HepG2 (cell line): ENCODE data around the gene HDAC5. TPM values are rescaled to one million over a fixed set of nuclear protein-coding genes. Genes with fewer than 3 reads are reported as not detected.

Experiments
- ATF7 ChIP-seq, 2 experiments: fragments of 450-650 bp in 1 of 2; sonication (generic) in 1 of 2; formaldehyde crosslinking in 1 of 2; IDR thresholded peaks; 2 replicates each; pipeline versions ENCODE4 v1.4.0 to v1.6.1; 2016 to 2020; ENCODE audit warnings: antibody characterized with exemption in 1 of 2, mild to moderate bottlenecking in 1 of 2, missing genetic modification reagents in 1 of 2
- E2F1 ChIP-seq: sonication (generic); formaldehyde crosslinking; IDR thresholded peaks from 2 replicates; pipeline ENCODE4 v1.5.0; 2020; ENCODE audit warnings: missing genetic modification reagents
- FOXJ3 ChIP-seq: sonication (generic); formaldehyde crosslinking; IDR thresholded peaks from 2 replicates; pipeline ENCODE4 v1.4.0; 2020; ENCODE audit warnings: missing genetic modification reagents, mild to moderate bottlenecking, borderline replicate concordance
- HNRNPUL1 ChIP-seq: fragments of 200-400 bp; formaldehyde crosslinking; IDR thresholded peaks from 2 replicates; pipeline ENCODE4 v1.6.1; 2017; ENCODE audit warnings: low read depth, mild to moderate bottlenecking, low read length, moderate library complexity
- MED8 ChIP-seq: sonication (generic); formaldehyde crosslinking; IDR thresholded peaks from 2 replicates; pipeline ENCODE4 v1.8.1; 2023; ENCODE audit warnings: mild to moderate bottlenecking, missing genetic modification reagents; ENCODE audit not compliant: insufficient replicate concordance
- MIER3 ChIP-seq: IDR thresholded peaks from 2 replicates; pipeline ENCODE4 v1.6.1; 2016; ENCODE audit warnings: missing compliant biosample characterization, borderline replicate concordance
- PRDM15 ChIP-seq: sonication (generic); formaldehyde crosslinking; IDR thresholded peaks from 2 replicates; pipeline ENCODE4 v1.4.0; 2020; ENCODE audit warnings: missing genetic modification reagents
- SMAD3 ChIP-seq: sonication (generic); formaldehyde crosslinking; IDR thresholded peaks from 2 replicates; pipeline ENCODE4 v1.4.0; 2020; ENCODE audit warnings: missing genetic modification reagents
- TRIM24 ChIP-seq: sonication (generic); formaldehyde crosslinking; IDR thresholded peaks from 2 replicates; pipeline ENCODE4 v1.8.0; 2022; ENCODE audit warnings: mild to moderate bottlenecking, missing genetic modification reagents
- ZEB1 ChIP-seq: IDR thresholded peaks from 2 replicates; pipeline ENCODE4 v1.6.1; 2012; ENCODE audit warnings: mild to moderate bottlenecking, low read depth, inconsistent platforms; ENCODE audit not compliant: insufficient replicate concordance
- ZNF17 ChIP-seq: sonication (generic); formaldehyde crosslinking; IDR thresholded peaks from 2 replicates; pipeline ENCODE4 v1.5.0; 2020; ENCODE audit warnings: mild to moderate bottlenecking, missing genetic modification reagents
- ZNF207 ChIP-seq: fragments of 450-650 bp; IDR thresholded peaks from 2 replicates; pipeline ENCODE4 v1.6.1; 2016; ENCODE audit warnings: antibody characterized with exemption, borderline replicate concordance
- polyA plus RNA-seq, 8 experiments: library from polyadenylated mRNA; depleted of rRNA in 3 of 8; stranded (reverse) in 7 of 8; unstranded in 1 of 8; fragments of >200 nt; fragmentation: Illumina TruSeq in 4 of 8; extraction: Trizol in 4 of 8; gene quantifications; 2 replicates each; pipeline versions ENCODE4 v1.2.1 to v1.2.3, GENCODE V29; 2011 to 2016; ENCODE audit warnings: low read depth in 4 of 8, missing spikeins in 1 of 8, mixed read lengths in 1 of 8; ENCODE audit not compliant: insufficient read depth in 1 of 8
- total RNA-seq, 5 experiments: library from RNA; depleted of rRNA; stranded (reverse); fragments of >200 nt; fragmentation: Illumina TruSeq; extraction: Trizol; gene quantifications; 2 replicates each; pipeline ENCODE4 v1.2.3, GENCODE V29; 2016; ENCODE audit warnings: low read depth in 1 of 5
- TF ChIP-seq, protein P1 (sequence below): sonication (generic); formaldehyde crosslinking; IDR thresholded peaks from 2 replicates; pipeline ENCODE4 v1.4.0; 2020; ENCODE audit warnings: mild to moderate bottlenecking, missing genetic modification reagents, borderline replicate concordance
- TF ChIP-seq, protein P2 (sequence below): IDR thresholded peaks from 2 replicates; pipeline ENCODE4 v1.6.1; 2016; ENCODE audit warnings: low read depth
- TF ChIP-seq, protein P3 (sequence below): sonication (generic); formaldehyde crosslinking; IDR thresholded peaks from 2 replicates; pipeline ENCODE4 v1.4.0; 2020; ENCODE audit warnings: missing genetic modification reagents

Gene HDAC5
- total and polyA plus RNA-seq, 2 of the 13 experiments (the other 11 are each of a cell fraction or from before 2014, with no cell fraction given): 46.4 to 85.4 TPM

DNA sequence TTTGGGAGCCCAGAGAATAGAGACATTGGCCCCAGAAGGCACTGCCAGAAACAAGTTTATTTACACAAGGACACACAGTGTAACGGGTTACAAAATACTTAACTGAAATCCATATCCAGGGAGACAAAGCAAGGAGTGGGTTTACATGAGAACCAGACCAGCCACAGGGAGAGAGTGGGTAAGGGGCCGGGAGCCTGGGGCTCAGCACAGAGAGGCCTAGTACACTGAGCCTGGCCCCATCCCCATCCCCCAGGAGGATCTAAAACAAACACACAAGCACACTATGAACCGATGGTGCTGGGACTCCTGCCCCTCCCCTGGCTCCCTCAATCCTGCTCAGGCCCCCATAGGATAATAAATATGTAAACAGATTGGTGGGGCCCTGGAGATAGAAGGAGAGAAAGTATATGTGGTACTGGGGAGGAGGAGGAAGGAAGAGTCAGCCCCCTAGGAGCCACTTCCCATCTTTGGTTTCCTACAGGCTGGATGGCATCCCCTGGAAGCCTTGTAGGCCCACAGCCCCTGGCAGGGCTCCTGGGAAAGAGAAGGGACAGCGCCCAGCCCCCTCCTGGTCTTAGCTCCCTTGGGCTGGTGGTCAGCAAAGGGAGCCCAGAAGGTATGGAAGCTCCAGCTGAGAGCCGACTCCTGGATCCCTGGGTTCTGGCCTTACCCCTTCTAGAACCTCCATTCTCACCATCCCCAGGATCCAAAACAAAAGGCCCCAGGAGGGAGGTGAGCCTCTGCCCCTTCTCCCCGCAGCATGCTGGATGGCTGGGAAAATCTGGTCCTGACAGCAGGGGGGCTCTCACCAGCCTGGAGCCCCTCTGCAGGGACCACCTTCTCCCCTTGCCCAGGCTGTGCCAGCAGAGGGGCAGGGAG, 46.5 kb downstream of the HDAC5 start (continued):
- TF ChIP-seq E2F1 (CRISPR knock-in tag) (0 out of 2 replicates have a peak, but pooled peaks have one; percentile 40), SMAD3 (CRISPR knock-in tag) (no peak), ZNF17 (CRISPR knock-in tag) (no peak), TRIM24 (no peak), MIER3 (no peak), MED8 (no peak), HNRNPUL1 (no peak), ZEB1 (no peak), ATF7 (IDR thresholded peaks at IDR 0.05) (no peak), ATF7 (CRISPR knock-in tag; IDR thresholded peaks at IDR 0.05) (no peak), FOXJ3 (CRISPR knock-in tag) (peak; percentile 55; the same call in 1 of the 2 replicates), ZNF207 (no peak), PRDM15 (no peak)
- TF ChIP-seq, protein P1, sequence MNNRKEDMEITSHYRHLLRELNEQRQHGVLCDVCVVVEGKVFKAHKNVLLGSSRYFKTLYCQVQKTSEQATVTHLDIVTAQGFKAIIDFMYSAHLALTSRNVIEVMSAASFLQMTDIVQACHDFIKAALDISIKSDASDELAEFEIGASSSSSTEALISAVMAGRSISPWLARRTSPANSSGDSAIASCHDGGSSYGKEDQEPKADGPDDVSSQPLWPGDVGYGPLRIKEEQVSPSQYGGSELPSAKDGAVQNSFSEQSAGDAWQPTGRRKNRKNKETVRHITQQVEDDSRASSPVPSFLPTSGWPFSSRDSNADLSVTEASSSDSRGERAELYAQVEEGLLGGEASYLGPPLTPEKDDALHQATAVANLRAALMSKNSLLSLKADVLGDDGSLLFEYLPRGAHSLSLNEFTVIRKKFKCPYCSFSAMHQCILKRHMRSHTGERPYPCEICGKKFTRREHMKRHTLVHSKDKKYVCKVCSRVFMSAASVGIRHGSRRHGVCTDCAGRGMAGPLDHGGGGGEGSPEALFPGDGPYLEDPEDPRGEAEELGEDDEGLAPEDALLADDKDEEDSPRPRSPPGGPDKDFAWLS: no peak
- TF ChIP-seq, protein P2, sequence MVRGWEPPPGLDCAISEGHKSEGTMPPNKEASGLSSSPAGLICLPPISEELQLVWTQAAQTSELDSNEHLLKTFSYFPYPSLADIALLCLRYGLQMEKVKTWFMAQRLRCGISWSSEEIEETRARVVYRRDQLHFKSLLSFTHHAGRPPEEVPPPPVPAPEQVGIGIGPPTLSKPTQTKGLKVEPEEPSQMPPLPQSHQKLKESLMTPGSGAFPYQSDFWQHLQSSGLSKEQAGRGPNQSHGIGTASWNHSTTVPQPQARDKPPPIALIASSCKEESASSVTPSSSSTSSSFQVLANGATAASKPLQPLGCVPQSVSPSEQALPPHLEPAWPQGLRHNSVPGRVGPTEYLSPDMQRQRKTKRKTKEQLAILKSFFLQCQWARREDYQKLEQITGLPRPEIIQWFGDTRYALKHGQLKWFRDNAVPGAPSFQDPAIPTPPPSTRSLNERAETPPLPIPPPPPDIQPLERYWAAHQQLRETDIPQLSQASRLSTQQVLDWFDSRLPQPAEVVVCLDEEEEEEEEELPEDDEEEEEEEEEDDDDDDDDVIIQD: no peak
- TF ChIP-seq, protein P3, sequence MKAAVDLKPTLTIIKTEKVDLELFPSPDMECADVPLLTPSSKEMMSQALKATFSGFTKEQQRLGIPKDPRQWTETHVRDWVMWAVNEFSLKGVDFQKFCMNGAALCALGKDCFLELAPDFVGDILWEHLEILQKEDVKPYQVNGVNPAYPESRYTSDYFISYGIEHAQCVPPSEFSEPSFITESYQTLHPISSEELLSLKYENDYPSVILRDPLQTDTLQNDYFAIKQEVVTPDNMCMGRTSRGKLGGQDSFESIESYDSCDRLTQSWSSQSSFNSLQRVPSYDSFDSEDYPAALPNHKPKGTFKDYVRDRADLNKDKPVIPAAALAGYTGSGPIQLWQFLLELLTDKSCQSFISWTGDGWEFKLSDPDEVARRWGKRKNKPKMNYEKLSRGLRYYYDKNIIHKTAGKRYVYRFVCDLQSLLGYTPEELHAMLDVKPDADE (CRISPR knock-in tag): no peak
